Measurements from ENCODE around the gene CLHC1. TPM values are rescaled to one million over a fixed set of nuclear protein-coding genes. Genes with fewer than 3 reads are reported as not detected.

CLHC1 gene
- total and polyA plus RNA-seq, 2 of the 8 experiments (the other 6 are each of a cell fraction or from before 2014, with no cell fraction given), result 2.6 to 10.8 TPM

- TF ChIP-seq, protein P1, sequence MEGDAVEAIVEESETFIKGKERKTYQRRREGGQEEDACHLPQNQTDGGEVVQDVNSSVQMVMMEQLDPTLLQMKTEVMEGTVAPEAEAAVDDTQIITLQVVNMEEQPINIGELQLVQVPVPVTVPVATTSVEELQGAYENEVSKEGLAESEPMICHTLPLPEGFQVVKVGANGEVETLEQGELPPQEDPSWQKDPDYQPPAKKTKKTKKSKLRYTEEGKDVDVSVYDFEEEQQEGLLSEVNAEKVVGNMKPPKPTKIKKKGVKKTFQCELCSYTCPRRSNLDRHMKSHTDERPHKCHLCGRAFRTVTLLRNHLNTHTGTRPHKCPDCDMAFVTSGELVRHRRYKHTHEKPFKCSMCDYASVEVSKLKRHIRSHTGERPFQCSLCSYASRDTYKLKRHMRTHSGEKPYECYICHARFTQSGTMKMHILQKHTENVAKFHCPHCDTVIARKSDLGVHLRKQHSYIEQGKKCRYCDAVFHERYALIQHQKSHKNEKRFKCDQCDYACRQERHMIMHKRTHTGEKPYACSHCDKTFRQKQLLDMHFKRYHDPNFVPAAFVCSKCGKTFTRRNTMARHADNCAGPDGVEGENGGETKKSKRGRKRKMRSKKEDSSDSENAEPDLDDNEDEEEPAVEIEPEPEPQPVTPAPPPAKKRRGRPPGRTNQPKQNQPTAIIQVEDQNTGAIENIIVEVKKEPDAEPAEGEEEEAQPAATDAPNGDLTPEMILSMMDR (IDR thresholded peaks at IDR 0.05; ENCODE audit: control extremely low read depth in 1 of 3, insufficient read depth in 1 of 3, low read depth in 1 of 3, low read length in 3 of 3), result no peak
- TF ChIP-seq USF2 (IDR thresholded peaks at IDR 0.05; ENCODE audit: low read length), result no peak
- no peak for TF ChIP-seq POU5F1 (IDR thresholded peaks at IDR 0.05; ENCODE audit: low read depth, low read length)
- TF ChIP-seq CHD7 (IDR thresholded peaks at IDR 0.05; ENCODE audit: insufficient replicate concordance, low read length), result no peak
- no peak for TF ChIP-seq JUND (IDR thresholded peaks at IDR 0.05; ENCODE audit: low read length)
Observed at GRCh38 chr2:55169915-55170314, 62.2 kb downstream of the CLHC1 start (continued).
